Astrocyte of the hippocampus (primary cell): ENCODE data around the gene RALGPS1.
A peak's percentile ranks its signal among the peaks of the same experiment; 100 is the strongest.

Experiments
- DNase-seq: peaks from one replicate; pipeline ENCODE4 v3.0.0; 2011; ENCODE audit warnings: low read depth, low spot score

The RALGPS1 gene

GRCh38 chr9:127021664-127022363 lies 107.2 kb downstream of the RALGPS1 start:
- peak; percentile 63 for DNase-seq

GRCh38 chr9:127022913-127023660 lies 108.5 kb downstream of the RALGPS1 start:
- DNase-seq = no peak

GRCh38 chr9:127025042-127025441 lies 110.5 kb downstream of the RALGPS1 start:
- no peak for DNase-seq

- no peak for DNase-seq
Measured at GRCh38 chr9:127027694-127028093, 113.1 kb downstream of the RALGPS1 start.

GRCh38 chr9:127029548-127029947 lies 115.0 kb downstream of the RALGPS1 start:
- no peak for DNase-seq

- DNase-seq = no peak
Measured at GRCh38 chr9:127030814-127031740, 116.5 kb downstream of the RALGPS1 start.

GRCh38 chr9:127032256-127032655 lies 117.7 kb downstream of the RALGPS1 start:
- DNase-seq = no peak

- no peak for DNase-seq
Measured at GRCh38 chr9:127033061-127033460, 118.5 kb downstream of the RALGPS1 start.

- peak; percentile 56 for DNase-seq
Measured at GRCh38 chr9:127033789-127034188, 119.2 kb downstream of the RALGPS1 start.

- DNase-seq = no peak
Measured at GRCh38 chr9:127034691-127035090, 120.1 kb downstream of the RALGPS1 start.

- DNase-seq = no peak
Measured at GRCh38 chr9:127035423-127035822, 120.8 kb downstream of the RALGPS1 start.

- DNase-seq = peak; percentile 79
Measured at GRCh38 chr9:127035948-127036347, 121.4 kb downstream of the RALGPS1 start.

- DNase-seq = no peak
Measured at GRCh38 chr9:127036437-127036836, 121.9 kb downstream of the RALGPS1 start.

- no peak for DNase-seq
Measured at GRCh38 chr9:127038531-127038930, 123.9 kb downstream of the RALGPS1 start.

GRCh38 chr9:127039492-127039891 lies 124.9 kb downstream of the RALGPS1 start:
- DNase-seq = no peak

- no peak for DNase-seq
Measured at GRCh38 chr9:127045148-127045547, 130.6 kb downstream of the RALGPS1 start.

- no peak for DNase-seq
Measured at GRCh38 chr9:127047971-127048370, 133.4 kb downstream of the RALGPS1 start.

- DNase-seq = peak; percentile 82
Measured at GRCh38 chr9:127049044-127049443, 134.5 kb downstream of the RALGPS1 start.

- DNase-seq = no peak
Measured at GRCh38 chr9:127049581-127049980, 135.0 kb downstream of the RALGPS1 start.

- no peak for DNase-seq
Measured at GRCh38 chr9:127050152-127050551, 135.6 kb downstream of the RALGPS1 start.

GRCh38 chr9:127050591-127051001 lies 136.0 kb downstream of the RALGPS1 start:
- no peak for DNase-seq
